HG03139 (cell line): Measurements from ENCODE around the gene TMPRSS3.

Experiments used
- ATAC-seq: cut with Tn5 transposase; IDR thresholded peaks from one replicate; pipeline ENCODE4 v1.9.1; 2021; ENCODE audit not compliant: unreplicated experiment

TMPRSS3 gene

GRCh38 chr21:42429021-42429420 is 33.2 kb upstream of the TMPRSS3 start:
- ATAC-seq, result no peak

GRCh38 chr21:42427809-42428419 is 32.1 kb upstream of the TMPRSS3 start:
- no peak for ATAC-seq

- no peak for ATAC-seq
These were observed 31.1 kb upstream of the TMPRSS3 start for GRCh38 chr21:42426876-42427480.

GRCh38 chr21:42426424-42426823 is 30.6 kb upstream of the TMPRSS3 start:
- no peak for ATAC-seq

GRCh38 chr21:42425591-42425990 is 29.7 kb upstream of the TMPRSS3 start:
- no peak for ATAC-seq

GRCh38 chr21:42424914-42425541 is 29.2 kb upstream of the TMPRSS3 start:
- ATAC-seq, result no peak

- no peak for ATAC-seq
These were observed 27.8 kb upstream of the TMPRSS3 start for GRCh38 chr21:42423685-42424084.

- no peak for ATAC-seq
These were observed 27.4 kb upstream of the TMPRSS3 start for GRCh38 chr21:42423197-42423675.

- ATAC-seq, result no peak
These were observed 25.4 kb upstream of the TMPRSS3 start for GRCh38 chr21:42421018-42421793.

- no peak for ATAC-seq
These were observed 24.0 kb upstream of the TMPRSS3 start for GRCh38 chr21:42419845-42420244.

- ATAC-seq, result no peak
These were observed 23.0 kb upstream of the TMPRSS3 start for GRCh38 chr21:42418886-42419285.

- no peak for ATAC-seq
These were observed 21.7 kb upstream of the TMPRSS3 start for GRCh38 chr21:42417533-42417932.

- ATAC-seq, result peak; percentile 66
These were observed 19.3 kb upstream of the TMPRSS3 start for GRCh38 chr21:42414928-42415769.

- ATAC-seq, result no peak
These were observed 18.7 kb upstream of the TMPRSS3 start for GRCh38 chr21:42414553-42414927.

GRCh38 chr21:42414066-42414465 is 18.2 kb upstream of the TMPRSS3 start:
- ATAC-seq, result no peak

GRCh38 chr21:42413500-42413899 is 17.6 kb upstream of the TMPRSS3 start:
- ATAC-seq, result no peak

- no peak for ATAC-seq
These were observed 17.2 kb upstream of the TMPRSS3 start for GRCh38 chr21:42413093-42413492.

GRCh38 chr21:42412636-42412933 is 16.7 kb upstream of the TMPRSS3 start:
- ATAC-seq, result no peak

- no peak for ATAC-seq
These were observed 16.2 kb upstream of the TMPRSS3 start for GRCh38 chr21:42411891-42412635.

- ATAC-seq, result no peak
These were observed 15.5 kb upstream of the TMPRSS3 start for GRCh38 chr21:42411197-42411869.
